GM20431 (cell line): ENCODE results near the gene MICALL1.
"Not testable (repeated sequence)": the region's sequence is repeated elsewhere in the genome, so short reads cannot be mapped to it uniquely, and the experiment has no call there.

Experiments used
- in situ Hi-C: fragments of 300-500 bp; cut with MseI, MboI; formaldehyde crosslinking; loops from one replicate; pipeline ENCODE4 v1.15.0; 2020; ENCODE audit warnings: low sequenced_read_pairs; ENCODE audit not compliant: unreplicated experiment

The MICALL1 gene

DNA sequence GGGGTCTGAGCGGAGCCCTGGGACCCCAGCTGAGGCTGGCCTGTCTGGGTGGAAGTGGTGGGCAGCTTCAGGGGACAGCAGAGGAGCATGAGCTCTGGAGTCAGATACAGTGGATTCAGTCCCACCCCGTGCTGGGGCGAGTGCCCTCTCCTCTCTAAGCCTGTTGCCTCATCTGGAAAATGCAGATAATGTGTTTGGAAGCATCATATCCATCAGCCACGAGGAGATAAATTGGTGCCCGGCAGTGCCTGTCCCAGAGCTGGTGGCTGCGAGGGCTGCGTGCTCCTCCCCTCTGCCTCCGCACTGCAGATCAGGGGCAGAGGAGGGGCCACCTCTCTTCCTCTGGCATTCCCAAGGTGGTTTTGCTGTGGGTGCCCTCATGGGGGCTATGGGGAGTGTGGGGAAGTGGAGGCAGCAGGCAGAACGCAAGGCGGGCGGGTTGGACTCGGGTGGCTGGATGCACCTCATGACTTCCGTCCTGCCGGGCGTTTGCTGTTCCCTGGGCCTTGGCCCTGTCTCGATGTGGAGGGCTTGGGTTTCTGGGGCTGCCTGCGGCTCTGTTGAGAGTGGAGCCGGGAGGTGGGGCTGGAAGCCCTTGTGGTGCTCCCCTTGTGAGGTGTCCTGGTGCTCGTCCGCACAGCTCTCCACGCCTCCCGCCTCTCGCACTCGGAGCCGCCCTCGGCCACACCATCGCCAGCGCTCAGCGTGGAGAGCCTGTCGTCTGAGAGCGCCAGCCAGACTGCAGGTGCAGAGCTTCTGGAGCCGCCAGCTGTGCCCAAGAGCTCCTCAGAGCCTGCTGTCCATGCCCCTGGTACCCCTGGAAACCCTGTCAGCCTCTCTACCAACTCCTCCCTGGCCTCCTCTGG, 20.9 kb downstream of the MICALL1 start:
- in situ Hi-C loops, result no loop called here

DNA sequence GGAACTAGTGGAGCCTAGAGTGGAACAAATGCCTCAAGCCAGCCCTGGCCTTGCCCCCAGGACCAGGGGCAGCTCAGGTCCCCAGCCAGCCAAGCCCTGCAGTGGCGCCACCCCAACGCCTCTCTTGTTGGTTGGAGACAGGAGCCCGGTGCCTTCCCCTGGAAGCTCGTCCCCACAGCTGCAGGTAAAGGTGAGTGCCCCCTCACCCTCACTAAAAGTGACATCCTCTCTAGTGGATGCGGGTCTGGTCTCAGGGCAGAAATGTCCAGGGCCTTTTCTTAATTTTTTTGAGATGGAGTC, 21.5 kb downstream of the MICALL1 start:
- in situ Hi-C loops, result no loop called here

DNA sequence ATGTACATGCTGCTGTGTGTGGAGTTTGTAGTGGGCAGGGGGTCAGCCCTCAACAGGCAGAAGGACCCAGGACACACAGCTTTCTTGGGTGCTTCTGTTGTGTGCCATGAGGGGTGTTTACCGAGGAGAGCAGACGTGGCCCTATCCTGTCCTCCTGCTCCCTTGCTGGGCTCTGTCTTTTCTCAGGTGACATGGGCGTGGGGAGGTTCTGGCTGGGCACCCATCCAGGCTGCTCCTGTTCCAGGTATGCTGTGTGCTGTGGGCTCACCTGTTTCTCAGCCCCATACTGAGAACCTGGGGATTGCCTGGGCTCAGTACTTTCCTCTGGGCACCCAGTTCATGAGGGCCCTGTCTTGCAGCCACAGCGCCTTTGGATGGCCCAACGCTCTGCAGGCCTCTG, 23.3 kb downstream of the MICALL1 start:
- in situ Hi-C loops, result no loop called here

DNA sequence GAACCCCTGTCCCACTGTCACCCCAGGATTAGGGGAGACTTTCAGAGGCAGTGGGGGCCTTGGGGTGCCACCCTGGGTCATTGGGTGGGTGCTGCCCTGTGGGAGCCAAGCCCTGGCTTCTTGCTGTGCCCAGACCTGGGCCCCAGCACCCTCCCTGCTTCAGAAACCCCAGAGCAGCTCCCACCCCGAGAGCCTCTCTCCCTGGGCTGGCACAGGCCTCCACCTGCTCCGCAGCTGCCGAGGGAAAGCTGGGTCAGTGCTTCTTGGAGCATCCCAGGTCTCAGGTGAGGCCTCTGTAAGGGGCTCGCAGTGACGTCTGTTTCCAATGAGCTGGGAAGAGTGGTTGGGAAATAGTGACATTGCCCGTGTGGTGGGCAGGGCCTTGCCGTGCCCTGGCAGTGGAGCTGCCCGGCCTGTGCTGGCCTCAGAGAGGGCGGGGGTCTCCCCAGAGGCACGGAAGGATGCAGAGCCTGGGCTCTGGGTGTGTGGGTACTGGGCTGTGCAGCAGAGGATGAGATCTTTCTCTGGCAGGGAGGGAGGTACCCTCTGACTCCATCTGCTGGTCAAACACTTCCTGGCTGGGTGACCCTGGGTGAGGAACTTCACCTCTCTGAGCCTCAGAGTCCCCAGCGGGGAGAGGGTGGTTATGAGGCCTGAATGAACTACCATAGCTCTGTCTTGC, 24.3 kb downstream of the MICALL1 start:
- in situ Hi-C loops, result no loop called here

DNA sequence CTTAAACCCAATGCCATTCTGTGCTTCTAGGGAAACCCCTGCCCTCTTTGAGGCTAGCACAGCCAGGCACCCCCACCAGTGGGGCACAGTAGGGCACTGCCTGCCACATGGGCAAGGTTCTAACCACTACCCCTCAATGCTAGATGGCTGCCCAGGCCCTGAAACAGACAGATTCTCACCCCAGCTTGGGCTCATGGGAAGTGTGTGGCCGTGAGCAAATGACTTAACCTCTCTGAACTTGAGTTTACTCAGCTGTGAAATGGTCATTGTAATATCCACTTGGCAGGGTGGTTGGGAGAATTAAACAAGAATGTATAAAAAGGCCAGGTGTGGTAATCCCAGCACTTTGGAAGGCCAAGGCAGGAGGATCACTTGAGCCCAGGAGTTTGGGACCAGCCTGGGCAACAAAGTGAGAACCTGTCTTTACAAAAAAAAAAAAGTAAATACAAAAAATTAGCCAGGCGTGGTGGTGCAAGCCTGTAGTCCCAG, 24.9 kb downstream of the MICALL1 start:
- in situ Hi-C loops, result no loop called here

DNA sequence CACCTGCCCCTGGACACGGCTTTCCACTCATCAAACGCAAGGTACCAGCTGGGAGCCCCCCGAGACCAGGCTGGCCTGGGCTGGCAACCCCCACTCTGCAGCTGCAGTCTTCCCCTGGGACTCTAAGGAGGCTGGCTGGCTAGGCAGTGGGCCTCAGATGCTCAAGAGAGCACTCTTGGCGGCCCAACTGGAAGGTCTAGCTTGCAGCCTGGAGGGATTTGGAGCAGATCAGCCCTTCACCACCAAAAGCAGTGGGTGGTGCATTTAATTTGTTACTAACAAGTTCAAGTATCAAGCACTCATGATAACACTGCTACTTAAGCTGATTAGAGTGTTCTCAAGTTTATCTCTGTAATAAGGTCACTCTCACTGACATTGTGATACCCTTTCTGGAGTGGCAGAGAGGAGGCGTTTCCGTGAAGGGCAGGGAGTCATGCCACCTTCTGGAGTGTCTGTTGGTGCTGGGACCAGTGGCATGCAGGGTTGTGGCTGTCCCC, 25.8 kb downstream of the MICALL1 start:
- in situ Hi-C loops, result no loop called here

DNA sequence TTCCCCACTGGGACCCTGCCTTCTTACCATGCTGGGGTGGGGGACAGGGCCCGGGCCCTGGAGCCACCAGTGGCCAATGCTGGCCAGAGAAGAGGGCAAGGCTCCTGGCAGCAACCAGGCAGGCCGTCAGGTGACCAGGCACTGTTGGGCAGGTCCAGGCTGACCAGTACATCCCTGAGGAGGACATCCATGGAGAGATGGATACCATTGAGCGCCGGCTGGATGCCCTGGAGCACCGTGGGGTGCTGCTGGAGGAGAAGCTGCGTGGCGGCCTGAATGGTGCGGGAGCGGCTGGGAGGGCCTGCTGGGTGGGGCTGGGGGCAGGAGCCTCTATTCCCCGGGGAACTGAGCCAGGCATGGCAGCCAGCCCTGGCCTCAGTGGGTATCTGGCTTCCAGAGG, 26.3 kb downstream of the MICALL1 start:
- in situ Hi-C loops, result no loop called here

DNA sequence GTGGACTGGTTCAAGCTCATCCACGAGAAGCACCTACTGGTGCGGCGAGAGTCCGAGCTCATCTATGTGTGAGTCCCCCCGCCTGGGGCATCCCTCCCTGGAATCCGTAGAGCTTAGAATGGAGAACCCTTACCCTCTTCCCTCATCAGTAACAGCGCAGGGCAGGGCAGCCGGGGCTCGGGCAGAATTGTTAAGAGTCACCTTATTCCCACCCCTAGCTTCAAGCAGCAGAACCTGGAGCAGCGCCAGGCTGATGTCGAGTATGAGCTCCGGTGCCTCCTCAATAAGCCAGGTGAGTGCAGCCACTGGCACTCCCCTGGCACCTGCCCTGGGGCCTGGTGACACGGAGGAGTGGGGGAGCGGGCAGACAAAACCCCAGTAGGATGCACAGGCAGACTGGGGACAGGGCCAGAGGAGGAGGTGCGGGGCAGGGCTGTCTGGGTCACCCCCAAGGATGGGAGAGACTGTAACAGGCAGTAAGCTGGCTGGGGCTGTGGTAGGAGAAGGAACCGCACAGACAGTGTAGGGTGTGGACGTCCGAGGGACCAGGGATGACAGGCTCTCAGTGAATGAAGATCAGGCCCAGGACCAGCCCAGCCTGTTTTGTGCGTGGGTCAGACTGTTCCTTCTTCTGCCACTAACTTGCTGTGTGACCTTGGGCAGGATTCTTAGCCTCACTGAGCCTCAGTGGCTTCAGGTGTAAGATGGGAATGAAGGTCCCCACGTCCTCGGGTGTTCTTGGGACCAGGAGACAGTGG, 26.9 kb downstream of the MICALL1 start:
- in situ Hi-C loops, result no loop called here

DNA sequence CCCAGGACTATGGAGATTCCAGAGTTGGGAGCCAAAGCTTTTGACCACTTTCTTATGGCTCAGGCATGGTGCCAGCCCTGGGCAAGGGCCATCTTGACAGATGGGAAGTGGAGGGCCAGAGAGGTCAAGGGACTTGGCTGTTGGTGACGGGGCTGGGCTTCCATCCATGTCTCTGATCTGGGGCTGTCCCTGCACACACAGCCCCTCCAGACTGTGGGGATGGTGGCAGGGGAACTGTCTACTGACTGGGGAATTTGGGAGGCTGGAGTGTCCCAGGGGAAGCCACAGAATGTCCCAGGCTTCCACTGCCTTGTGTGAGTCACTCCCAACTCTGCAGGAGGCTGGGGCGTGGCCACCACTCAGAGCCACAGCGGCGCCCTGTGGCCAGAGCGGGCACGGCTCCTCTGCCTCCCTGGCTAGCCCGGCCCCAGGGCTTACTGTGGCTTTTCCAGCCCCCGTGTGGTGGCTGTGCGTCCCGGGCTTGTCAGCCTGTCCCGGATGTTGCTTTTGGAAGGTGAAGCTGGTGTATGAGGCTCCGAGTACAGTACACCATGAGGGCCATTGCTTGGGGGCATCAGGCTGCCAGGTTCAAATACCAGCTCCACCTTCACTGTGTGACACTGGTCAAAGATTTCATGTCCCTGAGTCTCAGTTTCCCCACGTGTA, 27.7 kb downstream of the MICALL1 start:
- in situ Hi-C loops, result no loop called here

DNA sequence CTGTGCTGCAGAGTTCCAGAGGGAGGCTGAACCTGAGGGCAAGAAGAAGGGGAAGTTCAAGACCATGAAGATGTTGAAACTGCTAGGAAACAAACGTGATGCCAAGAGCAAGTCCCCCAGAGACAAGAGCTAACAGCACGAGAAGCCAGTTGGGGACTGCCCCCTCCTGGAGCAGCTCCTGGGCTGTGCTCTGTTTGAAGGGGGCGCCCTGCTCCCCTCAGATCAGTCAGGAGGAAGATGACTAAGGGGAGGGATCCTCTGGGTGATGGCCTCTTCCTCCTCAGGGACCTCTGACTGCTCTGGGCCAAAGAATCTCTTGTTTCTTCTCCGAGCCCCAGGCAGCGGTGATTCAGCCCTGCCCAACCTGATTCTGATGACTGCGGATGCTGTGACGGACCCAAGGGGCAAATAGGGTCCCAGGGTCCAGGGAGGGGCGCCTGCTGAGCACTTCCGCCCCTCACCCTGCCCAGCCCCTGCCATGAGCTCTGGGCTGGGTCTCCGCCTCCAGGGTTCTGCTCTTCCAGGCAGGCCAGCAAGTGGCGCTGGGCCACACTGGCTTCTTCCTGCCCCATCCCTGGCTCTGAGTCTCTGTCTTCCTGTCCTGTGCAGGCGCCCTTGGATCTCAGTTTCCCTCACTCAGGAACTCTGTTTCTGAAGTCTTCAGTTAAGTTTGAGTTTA, 34.7 kb downstream of the MICALL1 start:
- in situ Hi-C loops, result no loop called here

DNA sequence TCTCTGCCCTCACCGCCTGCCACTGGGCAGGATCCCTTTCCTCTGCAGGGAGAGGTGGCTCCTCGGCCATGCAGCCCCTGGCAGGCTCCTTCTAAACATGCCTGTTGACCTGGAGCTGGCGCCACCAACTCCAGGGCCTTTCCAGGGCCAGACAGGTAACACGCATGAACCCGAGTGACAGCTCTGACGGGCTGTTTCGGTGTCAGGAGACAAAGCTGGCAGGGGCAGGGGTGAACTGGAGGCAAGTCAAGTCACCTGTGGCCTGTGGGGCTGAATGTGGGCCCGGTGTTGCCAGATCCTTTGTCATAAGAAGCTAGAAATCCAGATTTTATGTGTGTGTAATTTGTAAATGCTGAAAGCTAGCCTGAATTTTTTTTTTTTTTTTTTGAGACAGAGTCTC, 36.0 kb downstream of the MICALL1 start:
- in situ Hi-C loops, result no loop called here

DNA sequence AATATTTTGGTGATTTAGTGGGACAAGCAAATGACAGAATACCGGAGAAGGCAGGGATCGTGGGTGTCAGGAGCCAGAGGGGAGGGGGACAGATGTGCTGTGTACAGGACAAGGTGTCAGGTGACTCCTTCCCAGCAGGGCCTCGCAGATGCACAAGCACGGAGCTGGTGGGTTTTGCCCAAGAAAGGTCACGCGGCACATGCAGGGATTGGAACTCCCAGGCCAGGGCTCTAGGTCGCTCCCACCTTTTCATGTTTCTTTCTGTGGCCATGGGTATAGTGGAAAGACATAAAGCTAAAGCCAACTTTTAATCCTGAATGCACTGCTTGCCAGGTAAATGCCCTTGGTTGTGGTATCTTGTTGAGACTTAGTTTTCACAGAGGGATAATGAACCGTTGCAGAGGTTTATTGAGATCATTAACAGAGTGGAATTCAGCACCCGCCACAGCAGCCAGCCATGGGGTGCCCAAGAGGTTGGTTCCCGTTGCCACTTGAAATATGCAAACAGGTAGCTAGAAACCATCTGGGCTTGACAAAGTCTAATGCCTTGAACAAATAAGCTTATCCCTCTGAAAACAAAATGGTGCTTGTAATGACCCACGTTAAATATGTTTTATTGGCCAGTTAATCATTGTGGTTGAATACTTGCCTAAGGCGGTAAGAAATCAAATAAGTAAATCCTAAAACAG, 37.2 kb downstream of the MICALL1 start:
- in situ Hi-C loops, result no loop called here

DNA sequence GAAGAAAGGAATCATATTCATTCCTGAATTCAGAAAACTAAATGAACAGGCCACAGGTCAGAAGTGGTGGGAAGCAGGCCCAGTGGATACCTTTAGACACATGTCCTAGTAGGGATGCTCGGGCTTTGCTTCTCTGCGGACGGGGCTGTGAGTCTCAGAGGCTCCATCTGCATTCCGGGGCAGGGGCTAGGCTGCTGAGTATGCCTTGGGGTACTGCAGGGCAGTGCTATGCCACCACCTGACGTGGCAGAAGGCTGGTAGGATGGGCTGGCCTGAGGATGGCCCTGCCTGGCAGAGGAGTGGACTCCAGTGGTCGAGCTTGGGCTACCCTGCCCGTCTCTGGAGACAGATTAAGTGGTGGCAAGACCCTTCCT, 37.7 kb downstream of the MICALL1 start:
- in situ Hi-C loops, result no loop called here

DNA sequence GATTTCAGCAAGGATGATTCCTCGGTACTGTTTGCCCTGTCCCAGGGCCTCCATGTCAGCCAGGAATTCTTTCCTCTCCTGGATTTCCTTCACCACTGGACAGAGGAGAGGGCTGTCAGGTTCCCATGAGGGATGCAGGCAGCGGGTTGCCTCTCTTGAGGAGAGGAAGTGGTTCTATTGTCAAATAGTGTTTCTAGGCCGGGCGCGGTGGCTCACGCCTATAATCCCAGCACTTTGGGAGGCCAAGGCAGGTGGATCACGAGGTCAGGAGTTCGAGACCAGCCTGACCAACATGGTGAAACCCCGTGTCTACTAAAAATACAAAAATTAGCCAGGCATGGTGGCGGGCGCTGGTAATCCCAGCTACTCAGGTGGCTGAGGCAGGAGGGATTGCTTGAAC, 38.3 kb downstream of the MICALL1 start:
- in situ Hi-C loops, result not testable (repeated sequence)

DNA sequence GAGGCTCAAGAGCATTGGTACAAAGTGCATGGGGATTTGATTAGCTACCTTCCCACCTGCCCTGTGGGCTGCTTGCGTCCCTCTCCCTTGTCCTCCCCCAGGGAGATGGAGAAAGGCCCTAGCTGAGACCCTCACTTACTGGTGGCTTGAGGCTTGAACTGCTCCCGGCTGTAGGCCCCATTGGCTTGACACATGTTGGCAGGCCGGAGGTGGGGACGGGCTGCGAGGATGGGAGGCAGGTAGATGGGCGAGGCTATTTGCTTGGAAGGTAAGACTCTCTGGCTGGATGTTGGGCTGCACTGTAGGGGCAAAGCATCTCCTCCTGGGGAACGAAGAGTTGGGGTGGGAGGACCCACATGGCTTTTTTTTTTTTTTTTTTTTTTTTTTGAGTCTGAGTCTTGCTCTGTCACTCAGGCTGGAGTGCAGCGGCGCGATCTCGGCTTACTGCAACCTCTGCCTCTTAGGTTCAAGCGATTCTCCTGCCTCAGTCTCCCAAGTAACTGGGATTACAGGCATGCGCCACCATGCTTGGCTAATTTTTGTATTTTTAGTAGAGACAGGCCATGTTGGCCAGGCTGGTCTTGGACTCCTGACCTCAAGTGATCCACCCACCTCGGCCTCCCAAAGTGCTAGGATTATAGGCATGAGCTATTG, 41.2 kb downstream of the MICALL1 start:
- in situ Hi-C loops, result not testable (repeated sequence)

DNA sequence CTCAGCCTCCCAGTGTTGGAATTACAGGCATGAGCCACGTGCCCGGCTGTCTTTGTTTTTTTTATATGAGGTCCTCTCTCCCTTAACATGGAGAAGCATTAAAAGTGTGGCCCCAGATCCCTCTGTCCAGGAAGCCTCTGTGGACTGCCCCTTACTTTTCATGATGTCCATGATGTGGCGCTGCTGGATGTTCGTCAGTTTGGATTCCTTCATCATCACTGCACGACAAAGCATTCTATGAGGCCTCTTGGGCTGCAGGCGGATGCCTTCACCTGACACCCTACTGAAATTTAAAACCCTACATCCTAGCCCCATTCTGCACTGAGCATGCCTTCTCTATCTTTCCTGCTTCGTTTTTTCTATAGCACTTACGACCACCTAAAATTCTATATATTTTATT, 45.2 kb downstream of the MICALL1 start:
- in situ Hi-C loops, result no loop called here

DNA sequence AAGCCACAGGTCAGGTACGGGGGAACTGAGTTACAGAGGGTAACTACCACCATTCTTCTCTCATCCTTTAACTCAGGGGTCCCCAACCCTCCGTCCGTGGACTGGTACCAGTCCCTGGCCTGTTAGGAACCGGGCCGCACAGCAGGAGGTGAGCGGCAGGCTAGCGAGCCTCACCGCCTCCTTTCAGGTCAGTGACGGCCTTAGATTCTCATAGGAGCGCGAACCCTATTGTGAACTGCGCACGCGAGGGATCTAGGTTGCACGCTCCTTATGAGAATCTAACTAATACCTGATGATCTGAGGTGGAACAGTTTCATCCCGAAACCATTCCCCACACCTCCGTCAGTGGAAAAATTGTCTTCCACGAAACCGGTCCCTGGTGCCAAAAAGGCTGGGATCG, 46.5 kb downstream of the MICALL1 start:
- in situ Hi-C loops, result not testable (repeated sequence)

DNA sequence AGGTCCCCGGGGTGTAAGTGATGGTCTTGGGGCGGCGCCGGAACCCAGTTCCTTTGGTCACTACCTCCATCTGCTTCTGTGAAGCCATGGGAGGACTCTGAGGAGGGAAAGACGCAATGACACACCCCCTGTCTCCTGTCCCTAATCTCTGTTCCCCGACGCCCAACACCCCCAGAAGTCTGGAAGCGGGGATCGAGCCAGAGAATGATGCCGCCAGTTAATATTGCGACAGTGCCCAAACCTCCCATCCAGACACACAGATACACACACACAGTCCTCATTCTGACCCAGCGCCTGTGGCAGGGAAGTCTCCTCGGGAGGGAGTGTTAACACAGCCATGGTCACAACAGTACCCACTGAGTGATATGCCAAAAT, 47.0 kb downstream of the MICALL1 start:
- in situ Hi-C loops, result no loop called here
